Fibroblast of skin of right quadriceps (primary cell): ENCODE results near the gene CENPP.
A peak's percentile ranks its signal among the peaks of the same experiment; 100 is the strongest.
"Not testable (repeated sequence)": the region's sequence is repeated elsewhere in the genome, so short reads cannot be mapped to it uniquely, and the experiment has no call there.

Experiments used
- DNase-seq: peaks from one replicate; pipeline ENCODE4 v3.0.0-alpha.2; 2013

The CENPP gene

DNA sequence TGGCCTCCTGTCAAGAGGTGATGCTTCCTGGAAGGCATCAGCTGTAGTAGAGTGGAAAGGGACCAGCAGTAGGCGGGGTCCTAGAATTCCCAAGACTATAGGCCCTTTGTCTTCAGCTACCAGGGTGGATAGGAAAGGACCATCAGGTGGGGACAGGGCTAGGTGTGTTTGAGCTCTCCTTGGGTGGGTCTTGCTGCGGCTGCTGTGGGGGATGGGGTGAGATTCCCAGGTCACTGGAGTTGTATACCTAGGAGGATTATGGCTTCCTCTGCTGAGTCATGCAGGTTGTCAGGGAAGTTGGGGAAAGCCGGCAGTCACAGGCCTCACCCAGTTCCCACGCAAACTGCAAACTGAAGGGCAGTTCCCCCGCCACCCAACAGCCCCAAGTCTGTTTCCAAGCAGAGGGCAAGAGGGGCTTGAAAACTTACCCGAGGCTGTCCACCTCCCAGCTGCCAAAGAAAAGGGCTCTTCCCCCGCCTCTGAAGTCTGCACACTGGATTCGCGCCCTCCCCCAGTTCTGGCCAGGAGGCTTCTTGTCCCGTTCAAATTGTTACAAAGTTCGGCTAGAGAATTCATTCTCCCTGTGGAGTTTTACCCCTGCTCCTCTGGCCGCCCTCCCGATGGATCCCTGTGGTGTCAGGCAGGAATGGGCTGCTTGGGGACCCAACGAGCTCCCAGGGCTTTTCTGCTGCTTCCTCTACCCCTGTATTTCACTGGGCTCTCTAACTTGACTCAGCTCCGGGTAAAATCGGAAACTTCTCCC lies 233.0 kb downstream of the CENPP start:
- no peak for DNase-seq

- DNase-seq: peak; percentile 86
Observed at GRCh38 chr9:92561374-92562330, 235.9 kb downstream of the CENPP start.

DNA sequence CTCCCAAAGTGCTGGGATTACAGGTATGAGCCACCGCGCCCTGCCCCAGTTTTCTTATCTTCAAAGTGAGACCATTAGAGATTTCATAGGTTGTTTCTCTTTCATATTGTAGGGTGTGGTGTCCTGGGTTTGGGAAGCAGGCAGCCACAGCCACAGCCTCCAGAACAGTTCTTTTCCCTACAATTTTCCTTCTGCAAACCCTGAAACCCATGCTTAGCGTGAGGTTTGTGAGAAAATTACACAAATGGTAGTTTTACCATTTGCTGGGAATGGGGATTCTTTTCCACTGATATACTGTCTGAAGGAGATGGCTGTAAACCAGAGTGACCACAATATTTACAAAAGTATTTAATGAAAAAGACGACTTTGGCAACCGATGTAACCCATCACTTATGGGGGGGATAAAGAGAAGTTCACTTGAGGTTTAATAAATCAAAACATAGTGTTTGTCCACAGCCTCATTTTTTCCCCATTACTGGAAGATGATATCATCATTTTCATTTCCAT lies 236.8 kb downstream of the CENPP start:
- DNase-seq: peak; percentile 87

DNA sequence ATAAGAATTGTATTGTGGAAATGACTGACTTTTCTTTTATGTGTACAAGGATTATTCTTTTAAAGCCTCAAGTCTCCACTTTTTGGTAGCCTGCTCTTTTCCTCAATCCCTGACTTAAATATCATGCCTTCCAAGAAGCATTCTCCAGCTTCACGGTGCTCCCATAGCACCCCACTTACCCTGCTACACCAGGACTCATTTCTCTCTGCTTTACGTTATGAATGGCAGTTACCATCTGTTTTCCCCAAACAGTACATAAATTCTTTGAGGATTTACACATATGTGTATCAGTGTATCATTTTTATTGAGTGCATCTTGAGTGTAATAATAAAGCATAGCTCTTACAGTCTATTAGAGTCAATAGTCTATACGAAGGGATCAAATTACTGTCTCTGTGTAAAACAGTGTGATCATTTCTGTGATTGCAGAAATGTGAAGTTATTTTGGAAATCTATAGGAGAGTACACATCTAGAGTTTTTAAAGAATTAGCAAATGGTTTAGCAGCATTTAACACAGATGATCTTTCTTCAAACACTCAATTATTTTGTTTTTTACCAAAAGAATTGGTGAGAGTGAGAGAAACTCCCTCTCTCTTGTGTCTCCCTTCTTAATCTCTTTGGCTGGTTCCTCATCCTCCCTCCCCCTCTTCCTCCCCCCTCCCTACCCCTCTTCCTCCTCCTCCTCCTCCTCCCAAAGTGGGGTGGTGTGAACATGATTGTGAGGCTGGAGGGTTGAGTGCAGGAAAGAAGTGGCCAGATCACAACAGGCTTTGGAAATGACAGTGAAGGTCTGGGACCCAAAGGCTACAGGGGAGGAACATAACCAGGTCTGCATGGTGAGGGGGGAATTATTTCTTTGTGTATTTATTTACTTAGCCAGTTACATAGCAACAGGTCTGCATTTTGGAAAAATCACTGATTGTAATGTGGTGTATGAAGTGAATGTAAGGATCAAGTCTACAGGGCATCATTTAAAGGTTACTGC lies 237.7 kb downstream of the CENPP start:
- no peak for DNase-seq

- peak; percentile 64 for DNase-seq
Observed at GRCh38 chr9:92564504-92564903, 238.8 kb downstream of the CENPP start.

DNA sequence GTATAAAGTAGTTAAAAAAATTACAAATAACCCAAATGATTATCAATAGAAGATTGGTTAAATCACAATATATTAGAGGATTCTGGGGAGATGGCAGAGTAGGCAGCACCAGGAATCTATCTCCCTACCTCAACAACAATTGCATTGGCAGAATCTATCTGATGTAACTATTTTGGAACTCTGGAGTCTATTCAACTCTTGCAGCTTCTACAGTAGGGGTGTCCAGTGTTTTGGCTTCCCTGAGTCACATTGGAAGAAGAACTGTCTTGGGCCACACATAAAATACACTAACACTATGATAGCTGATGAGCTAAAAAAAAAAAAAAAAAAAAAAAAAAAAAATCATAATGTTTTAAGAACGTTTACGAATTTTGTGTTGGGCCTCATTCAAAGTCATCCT lies 239.2 kb downstream of the CENPP start:
- peak; percentile 37 for DNase-seq

DNA sequence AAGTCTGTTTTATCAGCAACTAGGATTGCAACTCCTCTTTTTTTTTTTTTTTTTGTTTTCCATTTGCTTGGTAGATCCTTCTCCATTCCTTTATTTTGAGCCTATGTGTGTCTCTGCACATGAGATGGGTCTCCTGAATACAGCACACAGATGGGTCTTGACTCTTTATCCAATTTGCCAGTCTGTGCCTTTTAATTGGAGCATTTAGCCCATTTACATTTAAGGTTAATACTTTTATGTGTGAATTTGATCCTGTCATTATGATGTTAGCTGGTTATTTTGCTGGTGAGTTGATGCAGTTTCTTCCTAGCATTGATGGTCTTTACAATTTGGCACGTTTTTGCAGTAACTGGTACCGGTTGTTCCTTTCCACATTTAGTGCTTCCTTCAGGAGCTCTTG lies 246.1 kb downstream of the CENPP start:
- DNase-seq: not testable (repeated sequence)

DNA sequence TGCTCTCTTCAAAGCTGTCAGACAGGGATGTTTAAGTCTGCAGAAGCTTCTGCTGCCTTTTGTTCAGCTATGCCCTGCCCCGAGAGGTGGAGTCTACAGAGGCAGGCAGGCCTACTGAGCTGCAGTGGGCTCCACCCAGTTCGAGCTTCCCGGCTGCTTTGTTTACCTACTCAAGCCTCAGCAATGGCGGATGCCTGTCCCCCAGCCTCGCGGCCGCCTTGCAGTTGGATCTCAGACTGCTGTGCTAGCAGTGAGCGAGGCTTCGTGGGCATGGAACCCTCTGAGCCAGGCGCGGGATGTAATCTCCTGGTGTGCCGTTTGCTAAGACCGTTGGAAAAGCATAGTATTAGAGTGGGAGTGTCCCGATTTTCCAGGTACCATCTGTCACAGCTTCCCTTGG lies 247.9 kb downstream of the CENPP start:
- DNase-seq: not testable (repeated sequence)

DNA sequence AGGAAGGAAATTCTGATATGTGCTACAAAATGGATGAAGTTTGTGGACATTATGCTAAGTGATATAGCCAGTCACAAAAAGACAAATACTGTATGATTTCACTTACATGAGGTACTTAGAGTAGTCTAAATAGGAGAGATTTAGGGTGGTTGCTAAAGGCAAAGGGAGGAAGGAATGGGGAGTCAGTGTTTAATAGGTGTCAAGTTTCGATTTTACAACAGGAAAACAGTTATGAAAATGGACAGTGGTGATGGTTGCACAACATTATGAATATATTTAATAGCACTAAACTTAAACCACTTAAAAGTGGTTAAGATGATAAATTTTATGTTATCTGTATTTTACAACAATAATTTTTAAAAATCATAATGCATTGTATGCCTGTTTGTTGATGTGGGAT lies 250.4 kb downstream of the CENPP start:
- DNase-seq: no peak

DNA sequence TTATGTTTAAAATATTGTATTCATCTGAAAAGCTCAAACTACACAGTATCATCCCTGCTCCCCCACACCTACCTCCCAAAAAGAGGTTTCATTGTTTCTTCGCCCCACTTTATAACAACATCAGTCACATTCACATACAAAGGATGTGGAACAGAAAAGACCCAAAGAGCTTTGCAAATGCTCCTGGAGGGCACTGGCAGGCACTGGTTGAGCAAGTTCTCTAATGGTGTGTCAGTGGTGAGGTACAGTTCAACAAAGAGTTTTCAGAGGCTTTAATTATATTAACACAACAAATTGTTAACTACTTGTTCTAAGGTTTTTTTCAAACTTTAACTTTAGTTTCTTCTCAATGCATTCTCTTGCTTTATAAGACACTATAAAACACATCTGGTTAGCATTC lies 264.2 kb downstream of the CENPP start:
- no peak for DNase-seq

DNA sequence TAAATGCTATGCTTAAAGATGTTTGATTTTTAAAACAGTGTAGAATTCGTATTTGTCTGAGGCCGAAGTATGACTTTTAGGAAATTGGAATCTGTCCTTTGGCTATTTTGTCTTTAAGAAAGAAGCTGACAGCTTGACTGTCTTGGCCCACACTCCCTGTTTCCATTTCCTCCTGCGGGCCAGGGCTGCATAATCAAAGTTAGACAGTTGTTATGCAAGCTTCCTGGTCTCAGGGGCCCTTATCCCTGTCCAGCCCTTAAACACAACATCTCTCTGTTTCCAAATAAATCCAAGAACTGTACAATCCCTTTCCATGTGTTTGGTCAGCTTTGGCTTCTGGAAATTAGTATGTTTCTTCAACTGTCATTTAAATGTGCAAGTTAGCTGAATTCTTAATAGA lies 264.6 kb downstream of the CENPP start:
- peak; percentile 18 for DNase-seq

- no peak for DNase-seq
Observed at GRCh38 chr9:92592537-92592936, 266.8 kb downstream of the CENPP start.

- DNase-seq: no peak
Observed at GRCh38 chr9:92592946-92593861, 267.5 kb downstream of the CENPP start.

- not testable (repeated sequence) for DNase-seq
Observed at GRCh38 chr9:92595075-92595474, 269.3 kb downstream of the CENPP start.

GRCh38 chr9:92595930-92596329 lies 270.2 kb downstream of the CENPP start:
- DNase-seq: no peak

GRCh38 chr9:92598382-92598781 lies 272.6 kb downstream of the CENPP start:
- no peak for DNase-seq

DNA sequence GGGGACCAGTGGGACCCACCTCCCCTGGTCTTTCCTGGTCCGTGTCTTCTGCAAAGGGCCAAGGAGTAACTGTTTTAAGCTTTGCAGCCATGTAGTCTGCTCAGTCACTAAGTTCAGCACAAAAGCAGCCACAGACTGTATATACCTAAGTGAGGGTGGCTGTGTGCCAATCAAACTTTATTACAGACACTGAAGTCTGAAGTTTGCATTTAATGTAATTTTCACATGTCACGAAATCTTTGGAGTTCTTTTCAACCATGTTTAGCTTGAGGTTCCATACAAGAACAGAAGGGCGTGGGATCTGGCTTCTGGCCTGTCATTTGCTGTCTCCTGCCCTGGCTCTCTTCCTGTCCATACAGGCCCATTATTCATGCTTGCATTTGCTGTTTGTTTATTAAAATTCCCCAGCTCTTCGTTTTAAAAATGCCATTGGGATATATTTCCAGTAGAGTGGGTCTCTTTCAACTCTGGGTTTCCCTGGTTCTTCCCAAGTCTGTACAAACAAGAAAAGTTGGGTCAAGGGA lies 274.2 kb downstream of the CENPP start:
- no peak for DNase-seq

GRCh38 chr9:92600462-92601261 lies 274.9 kb downstream of the CENPP start:
- DNase-seq: peak; percentile 52

GRCh38 chr9:92601451-92601850 lies 275.7 kb downstream of the CENPP start:
- no peak for DNase-seq

GRCh38 chr9:92602413-92602812 lies 276.7 kb downstream of the CENPP start:
- no peak for DNase-seq
